Measurements from ENCODE around the gene POLL.
"Not testable (repeated sequence)": the region's sequence is repeated elsewhere in the genome, so short reads cannot be mapped to it uniquely, and the experiment has no call there.

Gene POLL
- 25.5 reads per million, percentile 52 among the genes with 10 or more reads in this experiment for total RNA-seq

DNA sequence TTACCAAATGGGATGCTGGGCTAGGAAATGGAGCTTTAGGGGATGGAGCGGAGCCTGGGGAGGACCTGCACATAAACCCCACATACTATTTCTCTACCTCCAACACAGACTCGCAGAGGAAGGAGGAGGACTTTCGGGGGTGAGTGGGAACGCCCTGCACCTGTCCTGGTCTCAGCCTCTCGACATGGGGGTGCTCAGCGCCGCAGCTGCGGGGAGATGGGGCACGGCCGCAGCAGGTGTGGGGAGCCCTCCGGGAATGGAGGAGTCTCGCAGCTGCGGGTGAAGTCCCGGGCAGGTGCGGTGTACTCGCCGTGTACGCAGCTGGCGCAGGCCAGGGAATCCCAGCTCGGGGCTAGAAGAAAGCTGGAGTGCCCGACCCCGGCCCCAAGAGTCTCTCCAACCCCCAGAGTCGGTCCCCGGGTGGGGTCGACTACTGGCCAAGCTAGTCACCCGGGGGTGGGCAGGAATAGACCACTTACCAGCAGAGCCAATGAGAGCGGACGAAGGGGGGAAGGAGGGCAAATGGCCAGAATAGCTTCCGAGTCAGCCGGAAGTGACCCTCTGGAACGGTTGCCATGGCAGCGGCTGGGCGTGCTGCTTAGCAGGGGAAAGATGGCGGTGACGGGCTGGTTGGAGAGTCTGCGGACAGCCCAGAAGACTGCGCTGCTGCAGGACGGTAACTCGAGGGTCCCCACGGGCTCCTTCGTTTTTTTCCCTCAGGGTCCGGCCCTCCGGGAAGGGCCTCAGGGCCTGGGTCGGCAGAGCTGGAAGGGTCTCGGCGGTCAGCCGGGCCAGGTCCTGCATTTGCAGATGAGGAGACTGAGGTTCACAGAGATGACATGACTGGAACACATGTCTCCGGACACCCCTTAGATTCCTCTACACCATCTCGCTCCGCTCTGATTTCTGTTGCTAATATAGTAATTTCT lies at the start of gene POLL, which contains the start of gene DPCD:
Gene POLL, minus strand, starts transcription at position 533 of the 929 bp plus-strand sequence. CDS start 897 bp downstream, outside the sequence.
Gene DPCD, plus strand, starts transcription at position 597 of the 929 bp plus-strand sequence. Its CDS starts 16 bp downstream, at position 613.
- peak; percentile 84 for DNase-seq

DNA sequence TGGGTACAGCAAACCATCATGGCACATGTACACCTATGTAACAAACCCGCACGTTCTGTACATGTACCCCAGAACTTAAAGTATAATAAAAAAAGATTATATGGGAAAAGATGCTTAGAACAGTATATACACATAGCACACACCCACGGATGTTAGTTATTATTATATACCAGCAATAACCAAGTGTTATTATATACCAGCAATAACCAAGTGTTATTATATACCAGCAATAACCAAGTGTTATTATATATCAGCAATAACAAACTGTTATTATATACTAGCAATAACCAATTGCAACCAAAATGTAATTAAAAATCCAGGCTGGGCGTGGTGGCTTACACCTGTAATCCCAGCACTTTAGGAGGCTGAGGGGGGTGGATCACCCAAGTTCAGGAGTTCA lies 45.5 kb upstream of the POLL start:
- DNase-seq: not testable (repeated sequence)

DNA sequence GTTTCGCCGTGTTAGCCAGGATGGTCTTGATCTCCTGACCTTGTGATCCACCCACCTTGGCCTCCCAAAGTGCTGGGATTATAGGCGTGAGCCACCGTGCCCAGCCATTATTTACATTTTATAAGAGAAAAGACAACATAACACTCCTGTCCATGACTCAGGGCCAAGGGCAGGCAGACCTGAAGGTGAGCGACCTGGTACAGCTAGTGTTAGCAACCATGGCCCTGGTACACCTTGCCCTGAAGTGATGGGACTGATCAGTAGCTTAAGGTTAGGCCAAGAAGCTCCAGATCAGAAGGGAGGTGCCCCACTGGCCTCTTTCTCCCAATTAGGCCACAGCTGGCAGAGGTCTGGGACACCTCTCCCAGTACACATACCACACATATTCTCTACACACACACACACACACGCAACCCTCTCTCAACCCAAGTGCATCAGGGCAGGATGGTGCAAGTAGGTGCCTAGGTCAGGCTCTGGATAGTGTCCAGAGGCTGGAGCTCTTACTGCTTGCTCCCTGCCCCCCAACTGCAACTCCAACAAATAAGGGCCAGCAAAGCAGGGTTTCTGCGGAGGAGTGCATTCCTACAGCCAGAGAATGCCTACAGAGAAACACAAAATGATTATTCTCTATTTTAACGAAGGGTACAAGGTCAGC lies 43.9 kb upstream of the POLL start:
- no peak for DNase-seq

DNA sequence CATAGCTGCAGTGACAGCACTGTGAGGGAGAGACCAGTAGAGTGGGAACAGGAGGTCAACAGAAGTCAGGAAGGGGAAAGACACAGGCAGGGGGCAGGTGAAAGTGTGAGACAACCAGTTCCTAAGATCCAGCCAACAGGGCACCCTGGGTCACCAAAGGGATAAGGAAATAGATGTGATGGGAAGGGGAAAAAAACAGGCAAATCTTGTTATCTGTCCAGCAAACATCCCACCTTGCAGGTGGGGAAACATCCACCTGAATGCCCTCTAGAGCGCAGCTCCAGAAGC lies 42.5 kb upstream of the POLL start:
- DNase-seq: no peak

DNA sequence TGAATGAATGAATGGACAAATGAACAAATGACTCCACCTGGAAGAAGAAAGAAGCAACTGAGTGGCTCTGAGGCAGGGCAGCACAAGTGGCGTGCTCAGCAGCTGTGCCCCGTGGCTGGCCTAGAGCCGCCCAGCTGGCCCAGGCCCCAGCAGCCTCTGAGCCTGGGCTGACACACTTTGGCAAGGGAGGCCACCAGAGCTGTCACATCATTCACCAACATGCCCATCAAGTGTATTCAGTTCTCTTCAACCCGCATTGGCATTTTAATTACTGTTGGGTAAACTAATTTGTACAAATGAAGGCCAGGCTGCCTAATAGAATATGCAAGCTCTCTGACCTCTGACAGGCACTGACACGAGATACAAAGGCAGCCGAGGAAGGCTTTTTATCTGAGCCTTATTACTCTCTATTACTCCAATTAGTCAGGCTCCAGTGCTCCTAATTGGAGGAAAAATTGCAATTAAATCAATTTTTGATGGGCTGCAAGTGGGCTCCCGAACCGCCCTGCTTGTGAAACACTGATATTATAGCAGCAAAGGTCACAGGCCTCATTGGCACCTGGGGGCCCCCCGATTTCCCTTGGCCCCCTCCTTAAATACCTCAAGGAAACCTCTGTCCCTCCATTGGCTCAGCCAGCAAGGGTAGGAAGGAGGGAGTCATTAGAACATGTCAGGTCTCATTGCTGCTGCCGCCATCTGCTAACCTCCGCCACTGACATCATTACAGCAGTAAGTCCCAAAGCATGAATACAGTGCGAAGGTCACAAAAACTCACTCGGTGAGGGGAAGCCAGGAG lies 42.0 kb upstream of the POLL start:
- DNase-seq: no peak

DNA sequence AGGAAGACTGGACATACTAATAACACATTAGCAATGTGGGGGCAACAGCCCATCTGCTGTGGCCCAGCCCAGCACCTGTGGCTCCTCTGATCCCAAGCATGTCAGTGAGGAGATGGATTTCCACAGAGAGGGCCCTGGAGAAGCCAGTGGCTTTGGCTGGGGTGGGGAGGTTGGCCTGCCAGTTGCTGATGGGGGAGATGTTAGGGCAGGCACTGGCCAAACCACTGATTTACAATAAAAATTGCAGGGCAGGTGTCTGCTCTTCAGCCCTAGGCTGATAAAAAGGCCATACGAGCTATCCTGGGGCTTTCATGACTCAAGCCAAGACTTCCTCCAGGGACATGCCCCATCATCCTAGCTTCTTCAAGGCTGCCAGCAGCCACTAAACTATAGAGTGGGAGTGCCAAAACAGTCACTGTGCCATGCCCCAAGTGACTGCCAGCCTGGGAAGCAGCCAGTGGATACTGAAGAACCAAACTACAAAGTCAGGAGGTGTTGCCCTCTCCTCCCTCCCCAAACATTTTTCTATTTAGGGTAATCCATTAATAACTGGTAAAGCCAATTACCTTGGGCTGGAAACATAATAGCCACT lies 37.9 kb upstream of the POLL start:
- DNase-seq: no peak

DNA sequence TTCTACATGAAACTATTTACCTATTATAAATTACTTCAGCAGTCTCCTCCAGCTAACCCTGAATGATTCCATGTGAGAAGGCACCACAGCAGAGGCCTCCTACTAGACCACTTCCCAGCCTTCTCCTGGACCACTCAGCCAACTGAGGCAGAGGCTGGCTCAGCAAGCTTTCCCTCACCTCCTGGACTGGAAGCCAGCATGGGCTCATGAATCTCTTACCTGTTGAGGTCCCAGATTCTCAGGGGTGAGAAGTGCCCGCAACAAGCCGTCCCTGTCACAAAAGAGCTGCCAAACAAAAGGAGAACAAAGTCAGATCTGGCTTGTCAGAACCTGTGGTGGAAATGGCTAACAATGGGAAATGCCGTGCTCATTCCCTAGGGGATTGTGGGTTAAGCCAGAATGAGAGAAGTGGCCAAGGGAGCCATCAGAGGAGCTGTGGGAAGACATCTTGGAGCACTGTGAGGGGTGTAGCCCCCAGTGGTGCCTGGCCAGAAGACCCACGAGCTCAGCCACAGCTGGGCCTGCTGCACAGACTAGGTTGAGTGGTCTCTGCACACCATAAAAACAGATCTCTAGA lies 36.6 kb upstream of the POLL start:
- DNase-seq: no peak

DNA sequence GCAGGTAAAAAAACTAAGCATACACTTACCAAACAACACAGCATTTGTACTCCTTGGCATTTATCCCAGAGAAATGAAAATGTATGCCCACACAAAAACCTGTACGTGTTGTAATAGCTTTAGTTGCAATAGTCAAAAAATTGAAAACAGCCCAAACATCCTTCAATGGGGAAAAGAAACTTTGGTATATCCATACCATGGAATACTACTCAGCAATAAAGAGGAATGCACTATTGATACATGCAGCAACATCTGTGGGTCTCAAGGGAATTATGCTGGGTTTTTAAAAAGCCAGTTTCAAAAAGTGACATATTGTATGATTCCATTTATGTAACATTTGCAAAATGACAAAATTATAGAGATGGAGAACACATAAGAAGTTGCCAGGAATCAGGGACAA lies 35.5 kb upstream of the POLL start:
- no peak for DNase-seq

DNA sequence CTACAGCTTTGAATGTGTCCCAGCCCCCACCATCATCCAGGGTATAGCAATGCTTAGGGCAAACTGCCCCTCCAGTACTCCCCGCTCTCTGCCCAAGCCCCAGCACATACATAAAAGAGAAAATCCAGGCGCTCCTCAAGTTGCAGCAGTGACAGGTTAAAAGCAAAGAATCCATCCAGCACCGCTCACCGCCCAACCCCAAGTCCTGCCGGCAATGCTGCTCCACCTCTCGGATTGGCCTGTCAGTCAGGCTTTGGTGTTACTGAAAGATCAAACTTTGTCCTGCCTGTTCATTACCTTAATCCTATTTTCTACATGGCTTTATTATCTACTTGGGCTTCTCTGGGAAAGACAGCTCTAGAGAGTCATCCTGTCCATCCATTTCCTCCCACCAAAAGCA lies 31.9 kb upstream of the POLL start:
- no peak for DNase-seq

DNA sequence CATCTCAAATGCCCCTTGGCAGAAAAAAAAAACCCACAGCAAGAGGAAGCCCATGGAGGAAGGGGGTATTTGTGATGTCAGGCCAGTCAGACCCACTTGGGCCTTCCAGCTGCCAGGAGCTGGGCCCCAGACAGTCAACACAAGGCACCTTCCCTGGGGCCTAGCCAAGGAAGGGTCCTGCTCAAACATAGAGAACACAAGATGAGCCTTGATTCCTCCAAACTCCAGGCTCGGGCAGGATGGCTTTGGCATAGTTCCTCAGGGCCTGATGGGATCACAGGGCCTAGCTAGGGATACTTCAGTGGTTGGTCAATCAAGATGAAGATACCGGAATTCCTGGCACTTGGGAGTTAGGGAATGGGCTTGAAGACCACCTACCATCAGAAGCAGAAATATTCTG lies 30.8 kb upstream of the POLL start:
- no peak for DNase-seq

DNA sequence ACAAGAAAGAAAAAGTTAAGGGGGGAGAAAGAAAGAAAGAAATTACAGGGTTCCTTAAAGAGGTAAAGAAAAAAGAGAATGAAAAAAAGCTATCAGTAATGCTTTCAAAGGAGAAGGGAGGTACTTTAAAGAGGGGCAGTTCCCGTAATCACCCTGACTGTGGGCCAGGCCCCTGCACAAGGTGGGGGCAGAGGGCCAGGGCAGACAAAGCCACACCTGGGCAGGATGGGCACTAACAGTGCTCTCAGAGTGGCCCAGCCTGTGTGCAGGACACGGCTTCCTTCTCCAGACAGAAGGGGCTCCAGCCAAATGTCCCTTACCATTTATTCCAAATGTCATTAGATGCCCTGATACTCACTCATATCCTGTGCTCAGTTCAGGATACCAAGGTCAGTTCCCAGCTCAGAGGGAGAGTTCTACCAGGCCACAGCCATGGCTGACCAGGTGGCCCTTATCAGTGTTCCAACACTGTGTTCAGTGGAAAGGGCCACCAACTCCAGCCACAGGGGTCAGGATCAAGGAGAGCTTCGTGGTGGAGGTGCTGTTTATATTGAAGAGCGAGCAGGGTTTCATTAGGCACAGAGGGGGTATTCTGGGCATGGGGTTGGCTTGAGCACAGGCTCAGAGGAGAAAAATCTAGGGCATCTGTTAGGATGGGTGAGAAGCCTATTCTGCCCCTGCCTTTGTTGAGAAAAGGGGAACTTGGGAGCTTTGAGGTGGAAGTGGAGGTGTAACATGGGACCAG lies 29.9 kb upstream of the POLL start:
- DNase-seq: no peak

DNA sequence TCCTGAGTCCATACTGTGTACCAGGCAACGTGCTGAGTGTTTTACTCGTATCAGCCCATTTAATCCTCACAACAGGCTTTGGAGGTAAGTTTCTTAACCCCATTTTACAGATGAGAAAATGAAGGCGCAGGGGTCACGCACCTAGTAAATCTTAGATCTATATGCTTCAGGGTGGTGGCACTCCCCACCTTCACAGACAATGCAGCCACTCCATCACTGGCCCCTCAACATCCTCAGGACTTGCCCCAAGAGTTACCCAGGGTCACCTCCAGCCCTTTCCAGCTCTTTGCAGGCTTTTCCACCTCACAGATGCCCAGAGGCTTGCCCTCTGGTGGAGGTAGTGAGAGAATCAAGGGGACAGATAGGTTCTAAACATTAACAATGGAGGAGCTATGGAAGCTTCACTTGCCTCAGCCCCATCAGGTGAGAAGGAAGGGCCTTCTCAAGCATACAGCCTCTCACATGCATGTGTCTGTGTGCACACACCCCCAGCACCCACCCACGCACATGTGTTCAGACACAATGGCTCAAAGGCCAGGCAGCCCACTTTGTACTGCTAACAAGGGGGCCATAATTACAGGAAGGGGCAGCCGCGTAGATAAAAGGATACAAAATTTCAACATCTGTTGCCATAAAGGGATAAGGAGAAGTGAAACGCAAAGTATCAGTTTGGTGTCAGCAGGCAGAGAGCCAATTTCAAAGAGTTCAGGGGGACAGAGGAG lies 29.2 kb upstream of the POLL start:
- DNase-seq: no peak

DNA sequence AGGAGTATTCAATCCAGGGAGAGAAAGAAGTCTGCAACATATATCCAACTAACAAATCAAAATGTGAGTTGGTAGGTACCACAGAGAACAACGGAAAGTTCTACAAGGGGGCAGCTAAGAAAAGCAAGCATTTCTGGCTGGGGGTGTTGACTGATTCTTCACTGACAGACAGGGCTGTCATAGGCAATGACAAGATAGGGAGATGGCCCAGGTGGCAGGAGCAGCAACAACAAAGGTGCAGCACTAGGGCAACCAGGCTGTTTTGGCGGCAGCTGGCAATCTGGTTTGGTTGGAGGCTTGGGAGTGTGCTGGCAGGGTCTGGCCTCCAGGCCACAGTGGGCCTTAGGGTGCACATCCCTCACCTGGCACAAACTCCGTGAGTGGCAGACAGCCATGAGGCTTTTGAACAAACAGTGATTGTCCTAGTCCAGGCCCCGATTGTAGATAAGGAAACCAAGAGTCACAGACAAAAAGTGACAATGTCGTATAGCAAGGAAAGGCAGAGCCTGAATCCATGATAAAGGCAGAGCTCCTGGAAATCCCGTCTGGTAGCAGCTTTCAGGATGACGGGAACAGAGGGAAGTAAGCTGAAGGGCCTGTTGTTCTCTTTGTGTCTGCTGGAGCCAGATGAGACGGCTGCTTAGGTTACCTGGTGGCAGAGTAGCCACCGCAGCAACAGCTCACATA lies 28.5 kb upstream of the POLL start:
- DNase-seq: no peak

DNA sequence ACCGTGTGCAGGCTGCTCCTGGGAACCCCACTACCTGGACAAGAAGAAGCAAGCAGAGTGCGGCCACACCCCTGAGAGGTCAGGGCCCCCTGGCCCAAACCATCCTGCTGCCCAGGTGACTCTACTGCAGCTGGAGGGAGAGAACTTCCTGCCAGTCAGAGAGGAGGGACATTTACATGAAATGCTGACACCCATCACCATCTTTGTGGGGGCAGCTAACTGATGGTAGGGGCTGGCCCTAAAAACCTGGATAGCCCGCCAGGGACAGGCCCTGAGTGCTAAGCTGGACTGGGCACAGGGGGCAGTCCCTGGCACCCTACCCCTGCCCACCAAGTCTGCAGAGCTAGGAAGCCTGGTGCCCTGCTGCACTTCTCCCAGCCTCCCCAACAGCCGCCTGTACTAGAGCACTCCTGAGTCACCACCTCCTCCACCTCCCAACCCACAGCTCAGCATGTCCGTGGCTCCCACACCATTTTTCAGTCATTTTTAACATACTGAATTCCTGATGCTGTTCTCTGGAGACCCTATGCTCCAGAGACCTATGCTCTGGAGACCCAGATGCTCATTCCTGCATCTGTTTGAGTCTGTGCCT lies 27.6 kb upstream of the POLL start:
- no peak for DNase-seq

DNA sequence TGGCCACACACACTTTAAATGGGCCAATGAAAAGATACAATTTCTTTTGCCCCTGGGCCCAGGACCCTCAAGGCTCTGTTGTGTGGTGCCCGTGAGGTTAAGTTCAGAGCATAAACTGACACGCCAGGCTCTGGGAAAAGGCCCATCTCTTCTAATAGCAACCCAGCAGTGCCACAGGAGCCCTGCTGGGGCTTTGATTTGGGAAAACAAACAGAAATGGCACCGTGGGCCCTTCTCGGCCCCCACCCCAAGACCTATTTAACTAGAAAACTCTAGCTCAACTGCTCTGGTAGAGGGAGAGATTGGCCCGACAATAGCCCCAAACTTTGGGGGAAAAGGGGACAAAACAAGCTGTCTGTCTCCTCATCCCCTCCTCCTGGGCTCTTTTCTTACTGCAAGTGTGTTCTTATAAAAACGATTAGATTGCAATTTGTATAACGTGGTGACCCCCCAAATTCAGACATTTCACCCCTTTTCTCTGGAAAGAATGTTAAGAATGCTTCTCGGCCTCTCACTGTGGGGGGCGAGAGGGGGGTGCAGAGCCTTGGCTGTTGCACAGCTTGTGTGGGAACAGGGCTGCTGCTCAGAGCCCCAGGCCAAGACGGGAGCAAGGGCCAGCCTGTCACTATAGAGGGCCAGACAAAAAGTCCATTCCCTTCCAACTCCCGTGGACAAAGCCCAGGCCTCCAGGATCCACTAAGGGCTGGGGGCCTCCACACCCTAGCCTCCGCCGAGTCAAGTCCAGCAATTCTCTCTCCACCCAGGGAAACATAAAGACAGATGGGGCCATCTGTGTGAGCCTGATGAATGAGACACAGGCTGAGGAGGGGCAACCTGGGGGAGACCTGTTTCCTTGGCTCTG lies 26.8 kb upstream of the POLL start:
- no peak for DNase-seq

DNA sequence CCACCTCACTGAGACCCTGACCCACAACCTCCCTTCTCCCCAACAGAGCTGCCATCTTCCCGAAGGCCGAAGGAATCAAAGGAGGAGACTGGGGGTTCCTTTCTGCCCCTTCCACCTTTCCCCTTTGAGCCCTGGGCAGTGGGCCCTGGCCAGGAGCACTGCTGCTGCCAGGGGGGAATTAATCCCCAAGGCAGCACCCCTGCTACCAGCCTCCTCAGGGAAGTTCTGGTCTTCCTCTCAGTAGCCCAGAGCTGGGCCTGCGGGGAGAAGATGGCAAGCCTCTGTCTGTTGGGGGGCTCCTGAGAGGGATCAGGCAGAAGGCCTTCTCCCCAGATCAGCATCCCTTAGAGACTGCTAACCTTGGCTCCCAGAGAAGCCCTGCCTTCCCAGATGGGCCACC lies 25.6 kb upstream of the POLL start:
- no peak for DNase-seq

DNA sequence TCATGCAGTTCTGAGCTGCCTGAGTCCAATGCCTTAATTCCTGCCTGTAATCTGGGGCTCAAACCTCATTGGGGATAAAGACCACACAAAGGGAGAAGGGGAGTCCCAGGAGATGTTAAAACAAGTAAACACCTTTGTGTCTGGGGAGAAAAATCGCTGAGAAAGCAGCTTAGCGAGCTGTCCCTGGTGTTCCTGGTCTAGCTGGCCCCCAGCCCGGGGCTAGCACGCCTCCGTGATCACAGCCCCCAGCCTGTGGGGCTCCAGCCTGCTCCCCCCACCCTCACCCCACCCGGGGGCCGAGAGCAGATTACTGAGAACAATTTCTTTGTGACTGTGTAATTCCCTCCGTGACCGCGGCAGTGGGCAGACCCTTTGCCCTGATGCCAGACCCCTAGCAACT lies 24.8 kb upstream of the POLL start:
- no peak for DNase-seq

DNA sequence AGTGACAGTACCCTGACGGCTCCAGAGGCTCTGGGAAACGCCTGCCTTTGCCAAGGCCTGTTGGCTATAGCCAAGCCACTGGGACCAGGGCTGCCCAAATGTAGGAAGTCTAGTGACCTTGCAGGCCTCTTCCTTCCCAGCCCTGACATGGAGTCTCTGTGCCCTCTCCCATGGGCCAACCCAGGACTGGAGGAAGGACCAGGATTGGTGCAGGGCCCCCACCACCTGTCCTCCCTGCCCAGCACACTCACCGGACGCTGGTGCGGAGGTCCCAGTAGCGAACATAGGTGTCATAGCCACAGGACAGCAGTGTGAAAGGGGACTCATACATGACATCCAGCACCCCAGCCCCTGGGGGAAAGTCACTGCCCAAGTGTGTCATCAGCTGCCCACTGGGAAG lies 24.0 kb upstream of the POLL start:
- DNase-seq: no peak

Measured in effector CD4-positive, alpha-beta T cell (primary cell).